Kidney epithelial cell (primary cell): ENCODE data around the gene FAM47E. TPM values are rescaled to one million over a fixed set of nuclear protein-coding genes. Genes with fewer than 3 reads are reported as not detected.
"Not testable (repeated sequence)": the region's sequence is repeated elsewhere in the genome, so short reads cannot be mapped to it uniquely, and the experiment has no call there.

Experiments
- DNase-seq: peaks from one replicate; pipeline ENCODE4 v3.0.0-alpha.2; 2010; ENCODE audit warnings: low read depth
- H3K27me3 ChIP-seq: 2 replicates; pipeline ENCODE4 v1.6.0; 2011; ENCODE audit warnings: low read length; ENCODE audit not compliant: control insufficient read depth, insufficient read depth
- H3K36me3 ChIP-seq: 2 replicates; pipeline ENCODE4 v1.5.1; 2011; ENCODE audit warnings: low read length; ENCODE audit not compliant: control insufficient read depth, insufficient read depth
- H3K4me3 ChIP-seq: 2 replicates; pipeline ENCODE4 v1.5.1; 2011; ENCODE audit warnings: low read depth, mild to moderate bottlenecking, control low read depth, low read length
- CTCF ChIP-seq: IDR thresholded peaks from 2 replicates; pipeline ENCODE4 v1.5.1; 2011; ENCODE audit warnings: mild to moderate bottlenecking, moderate library complexity, low read length, control low read depth, inconsistent platforms; ENCODE audit not compliant: insufficient read depth, poor library complexity, severe bottlenecking
- total RNA-seq: library from RNA; depleted of rRNA; stranded (reverse); fragments of >200 nt; gene quantifications from 2 replicates; pipeline ENCODE4 v1.2.3, GENCODE V29; 2015

The FAM47E gene
- total RNA-seq, 1 donor from 2014 or later, result 2.3 TPM

- Histone ChIP-seq H3K36me3 (no peaks in the 10 kb centered on the region), H3K4me3 (no peak overlapping the region), H3K27me3 (no peaks in the 10 kb centered on the region)
- no peak for DNase-seq
- no peak for TF ChIP-seq CTCF
These were observed 13.3 kb upstream of the FAM47E start for GRCh38 chr4:76238236-76238635.

- no peaks in the 10 kb centered on the region for H3K27me3 ChIP-seq
- H3K36me3 ChIP-seq, result no peaks in the 10 kb centered on the region
- no peak overlapping the region for H3K4me3 ChIP-seq
- no peak for DNase-seq
- no peak for TF ChIP-seq CTCF
These were observed 12.8 kb upstream of the FAM47E start for GRCh38 chr4:76238701-76239100.

GRCh38 chr4:76240236-76240635 is 11.3 kb upstream of the FAM47E start:
- Histone ChIP-seq H3K27me3 (no peaks in the 10 kb centered on the region), H3K4me3 (no peak overlapping the region), H3K36me3 (no peaks in the 10 kb centered on the region)
- no peak for DNase-seq
- TF ChIP-seq CTCF, result no peak

GRCh38 chr4:76243877-76244276 is 7.6 kb upstream of the FAM47E start:
- not testable (repeated sequence) for H3K4me3 ChIP-seq, H3K27me3 ChIP-seq, H3K36me3 ChIP-seq, DNase-seq

- no peak for DNase-seq
- TF ChIP-seq CTCF, result no peak
- Histone ChIP-seq H3K4me3 (no peak overlapping the region), H3K27me3 (no peaks in the 10 kb centered on the region), H3K36me3 (no peaks in the 10 kb centered on the region)
These were observed 5.5 kb upstream of the FAM47E start for GRCh38 chr4:76246025-76246424.

GRCh38 chr4:76246852-76247251 is 4.7 kb upstream of the FAM47E start:
- Histone ChIP-seq H3K27me3 (peaks cover 8% of the 10 kb centered on the region), H3K4me3 (no peak overlapping the region), H3K36me3 (no peaks in the 10 kb centered on the region)
- no peak for TF ChIP-seq CTCF
- DNase-seq, result no peak

- H3K4me3 ChIP-seq, result peak overlapping the region; percentile 62
- TF ChIP-seq CTCF, result no peak
- H3K36me3 ChIP-seq, result no peaks in the 10 kb centered on the region
- no peak for DNase-seq
- peaks cover 13% of the 10 kb centered on the region for H3K27me3 ChIP-seq
These were observed 559 bp upstream of the FAM47E start for GRCh38 chr4:76250962-76251361.
